ENCODE measurements around the gene GRK4.

Gene GRK4

DNA sequence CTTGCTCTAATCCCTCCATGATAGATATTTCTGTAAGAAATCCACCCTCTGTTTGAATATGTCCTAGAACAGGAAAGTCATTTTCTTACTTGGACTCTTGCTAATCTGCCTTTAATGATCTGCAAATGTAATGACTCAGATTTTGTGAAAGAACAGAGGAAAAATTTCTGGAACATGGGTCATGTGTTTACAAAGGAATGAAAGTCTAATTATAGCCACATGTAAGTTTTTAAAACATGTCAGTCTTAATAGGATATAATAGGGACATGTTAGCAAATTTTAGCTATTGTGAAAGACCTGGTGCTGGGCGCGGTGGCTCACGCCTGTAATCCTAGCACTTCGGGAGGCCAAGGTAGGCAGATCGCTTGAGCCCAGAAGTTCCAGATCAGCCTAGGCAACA lies 47.6 kb downstream of the GRK4 start:
- no peak for DNase-seq (ENCODE audit: low read depth in 4 of 4, low spot score in 1 of 4)

DNA sequence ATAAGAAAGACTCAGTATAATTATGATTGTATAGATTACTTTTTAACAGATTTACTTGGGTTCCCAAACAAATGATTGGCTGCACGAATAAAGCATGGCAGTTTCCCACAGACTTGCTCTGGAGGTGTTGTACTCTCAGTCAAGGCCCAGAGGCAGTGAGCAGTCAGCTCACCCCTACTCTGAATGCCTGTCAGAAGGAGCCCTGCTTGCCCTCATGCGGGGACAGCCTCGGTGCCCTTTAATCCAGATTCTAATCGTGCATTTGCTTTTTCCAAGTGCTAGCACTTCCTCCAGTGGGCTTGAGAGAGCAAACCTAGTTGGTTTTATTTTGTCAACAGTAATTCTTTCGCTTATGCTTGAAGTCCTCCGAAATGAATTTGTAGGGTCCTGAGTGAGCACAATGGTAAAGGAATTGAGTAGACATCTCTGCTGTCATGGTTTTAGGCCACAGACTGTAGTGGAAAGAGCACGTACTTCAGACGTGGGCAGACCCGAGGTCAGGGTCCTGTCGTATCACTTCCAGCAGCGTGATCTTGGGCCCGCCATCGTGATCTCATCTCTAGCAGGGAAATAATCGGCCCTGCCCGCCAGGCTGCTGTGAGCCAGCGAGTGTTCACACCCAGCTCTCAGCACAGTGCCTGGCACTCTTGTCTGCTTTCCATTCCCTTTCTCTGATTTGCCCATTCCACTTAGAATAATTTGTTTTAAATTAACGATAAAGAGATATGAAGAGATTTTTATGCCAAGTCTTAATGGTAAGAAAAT lies 48.3 kb downstream of the GRK4 start:
- no peak for DNase-seq (ENCODE audit: low read depth in 4 of 4, low spot score in 1 of 4)

DNA sequence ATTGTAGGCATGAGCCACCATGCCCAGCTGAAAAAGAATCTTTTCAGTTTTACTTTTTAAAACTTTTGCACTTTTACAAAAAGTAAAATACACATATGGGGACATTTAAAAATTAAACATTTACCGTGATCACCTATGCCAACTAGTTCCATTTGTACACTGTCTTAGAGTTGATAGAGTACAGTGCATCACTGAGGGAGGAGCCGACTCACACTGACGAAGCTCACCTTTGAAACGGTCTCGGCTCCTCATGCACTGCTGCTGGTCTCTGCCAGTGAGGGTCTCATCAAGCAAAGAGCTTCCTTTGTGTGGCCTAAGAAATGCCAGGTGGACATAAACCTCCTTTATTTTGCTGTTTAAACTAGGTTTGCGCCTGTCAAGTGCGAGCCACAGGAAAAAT lies 50.0 kb downstream of the GRK4 start:
- no peak for DNase-seq (ENCODE audit: low read depth in 4 of 4, low spot score in 1 of 4)

DNA sequence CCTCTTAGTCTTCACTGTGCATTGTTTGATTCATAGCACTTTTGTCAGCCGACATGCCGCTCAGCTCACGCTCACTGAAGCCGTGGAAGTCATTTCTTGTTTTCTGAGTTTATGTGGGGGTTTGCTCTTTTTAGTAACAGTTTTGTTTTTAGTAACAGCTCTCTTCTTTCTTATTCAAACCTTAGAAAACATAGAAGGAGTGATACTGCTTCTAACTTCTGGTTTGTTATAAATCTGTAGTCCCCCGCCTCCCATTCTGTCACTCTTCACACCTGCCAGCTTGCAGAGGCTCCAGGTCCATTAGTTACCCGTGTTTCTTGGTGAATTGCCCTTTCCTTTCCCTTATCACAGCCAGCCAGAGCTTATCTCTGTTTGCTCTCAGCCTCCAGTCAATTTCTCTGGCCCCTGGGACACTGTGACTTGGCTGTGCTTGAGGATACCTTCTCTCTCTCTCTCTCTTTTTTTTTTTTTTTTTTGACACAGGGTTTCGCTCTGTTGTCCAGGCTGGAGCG lies 50.5 kb downstream of the GRK4 start:
- peak in 1 of 4 experiments; percentile 13 for DNase-seq (ENCODE audit: low read depth in 4 of 4, low spot score in 1 of 4)

DNA sequence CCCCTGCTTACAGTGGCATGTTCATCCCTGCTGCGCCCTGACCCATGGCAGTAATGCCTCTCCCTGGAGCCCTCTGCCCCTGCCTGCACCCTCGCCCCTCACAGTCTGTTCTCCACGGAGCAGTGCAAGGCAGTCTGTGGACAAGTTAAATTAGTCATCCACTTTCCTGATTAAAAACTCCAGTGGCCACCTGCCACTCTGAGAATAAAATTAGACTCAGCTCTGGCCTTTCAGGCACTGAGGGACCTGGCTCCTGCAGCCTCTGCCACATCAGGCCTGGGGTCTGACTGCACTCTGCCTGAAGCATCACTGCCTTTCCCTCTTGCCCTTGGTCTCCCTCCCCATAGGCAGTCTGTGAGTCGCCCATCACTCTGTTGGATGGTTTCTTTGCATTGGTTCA lies 53.6 kb downstream of the GRK4 start:
- DNase-seq (ENCODE audit: low read depth in 4 of 4, low spot score in 1 of 4), result no peak

DNA sequence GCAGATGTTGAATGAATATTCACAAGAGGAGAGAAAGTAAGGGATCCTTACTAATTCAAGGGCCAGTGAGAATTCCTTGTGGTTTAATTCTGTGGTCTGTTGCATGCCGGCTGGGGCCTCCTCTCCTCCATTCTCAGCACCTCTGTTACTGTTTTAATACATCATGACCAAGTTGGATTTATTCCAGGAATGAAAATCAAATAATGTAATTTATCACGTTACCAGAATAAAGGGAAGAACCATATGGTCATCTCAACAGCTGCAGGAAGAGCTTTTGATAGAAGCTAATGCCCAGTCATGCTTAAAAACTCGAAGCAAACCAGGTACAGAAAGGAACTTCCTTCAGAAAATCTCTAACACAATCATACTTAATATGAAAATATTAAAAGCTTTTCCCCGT lies 54.1 kb downstream of the GRK4 start:
- DNase-seq (ENCODE audit: low read depth in 4 of 4, low spot score in 1 of 4), result no peak

DNA sequence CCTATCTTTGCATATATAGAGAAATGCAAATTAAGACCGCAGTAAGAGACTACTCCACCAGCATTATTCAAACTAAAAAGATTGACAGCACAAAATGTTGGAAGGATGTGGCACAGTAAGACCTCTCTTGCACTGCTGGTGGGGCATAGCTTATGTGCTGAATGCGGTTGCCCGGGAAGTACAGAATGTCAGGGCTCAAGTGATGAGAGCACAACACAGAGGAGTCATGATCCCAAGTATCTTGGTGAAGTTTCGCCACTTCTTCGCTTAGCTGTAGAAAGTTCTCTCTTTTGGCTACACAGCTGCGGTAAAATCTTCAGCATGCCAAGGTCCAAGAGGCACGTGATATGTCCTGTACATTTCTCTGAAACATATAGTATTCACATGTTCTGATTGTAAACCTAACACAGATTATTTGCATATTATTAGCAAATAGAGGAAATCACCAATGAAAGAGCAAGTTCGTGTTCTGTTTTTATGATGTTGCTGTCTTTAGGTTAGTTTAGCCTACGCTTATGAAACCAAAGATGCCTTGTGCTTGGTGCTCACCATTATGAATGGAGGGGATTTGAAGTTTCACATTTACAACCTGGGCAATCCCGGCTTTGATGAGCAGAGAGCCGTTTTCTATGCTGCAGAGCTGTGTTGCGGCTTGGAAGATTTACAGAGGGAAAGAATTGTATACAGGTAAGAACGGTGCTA lies 55.9 kb downstream of the GRK4 start:
- no peak for DNase-seq (ENCODE audit: low read depth in 4 of 4, low spot score in 1 of 4)

DNA sequence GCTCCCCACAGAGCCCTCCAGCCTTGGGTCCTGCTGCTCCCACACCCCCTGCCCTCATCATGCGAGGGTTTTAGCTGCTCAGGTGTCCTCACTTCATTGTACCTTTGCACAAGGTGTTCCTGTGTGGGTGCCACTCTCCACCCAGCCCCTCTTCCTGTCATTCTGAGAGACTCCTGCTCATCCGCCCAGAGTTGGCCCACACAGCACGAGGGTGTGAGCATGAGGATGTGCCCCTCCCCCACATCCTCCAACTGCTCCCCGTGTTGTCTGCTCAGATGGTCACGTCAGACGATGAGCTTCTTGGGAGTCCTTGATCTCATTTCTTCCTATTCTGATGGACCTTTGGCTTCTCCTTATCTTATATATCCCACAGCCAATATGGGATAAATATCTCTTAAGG lies 57.8 kb downstream of the GRK4 start:
- DNase-seq (ENCODE audit: low read depth in 4 of 4, low spot score in 1 of 4), result no peak

DNA sequence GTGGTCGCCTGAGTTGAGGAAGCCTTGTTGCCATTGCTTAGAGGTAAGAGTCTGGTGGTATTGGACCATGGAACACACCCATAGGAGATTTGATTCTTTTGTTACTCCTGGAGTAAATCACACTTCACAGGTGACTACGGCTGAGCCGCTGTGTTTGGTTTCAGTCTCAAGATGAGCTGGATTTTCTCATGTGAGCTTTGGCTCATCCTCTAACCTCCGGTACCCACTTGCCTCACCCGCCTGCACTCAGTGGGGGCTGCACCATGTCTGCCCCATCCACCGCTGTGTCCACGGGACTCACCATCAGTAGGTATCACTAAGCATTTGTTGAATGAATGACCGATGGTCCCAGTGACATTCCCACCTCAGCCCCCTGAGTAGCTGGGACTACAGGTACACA lies 58.3 kb downstream of the GRK4 start:
- DNase-seq (ENCODE audit: low read depth in 4 of 4, low spot score in 1 of 4), result no peak

DNA sequence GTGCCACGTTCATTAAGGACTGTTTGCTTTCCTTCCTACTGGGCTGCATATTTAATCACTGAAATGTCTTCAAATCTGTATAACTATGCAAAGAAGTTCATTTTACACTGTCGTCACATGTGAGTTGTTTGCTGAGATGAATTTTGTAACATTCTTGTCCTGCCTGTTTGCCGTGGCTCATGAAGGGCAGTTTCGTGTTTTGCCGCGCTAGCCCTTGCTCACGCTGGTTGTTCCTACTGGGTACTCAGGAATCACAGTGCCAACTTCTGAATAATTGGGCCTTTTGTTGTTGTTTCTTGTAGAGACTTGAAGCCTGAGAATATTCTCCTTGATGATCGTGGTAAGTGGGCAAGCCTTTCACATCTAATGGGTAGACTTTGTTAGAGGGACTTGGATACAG lies 58.7 kb downstream of the GRK4 start:
- no peak for DNase-seq (ENCODE audit: low read depth in 4 of 4, low spot score in 1 of 4)

DNA sequence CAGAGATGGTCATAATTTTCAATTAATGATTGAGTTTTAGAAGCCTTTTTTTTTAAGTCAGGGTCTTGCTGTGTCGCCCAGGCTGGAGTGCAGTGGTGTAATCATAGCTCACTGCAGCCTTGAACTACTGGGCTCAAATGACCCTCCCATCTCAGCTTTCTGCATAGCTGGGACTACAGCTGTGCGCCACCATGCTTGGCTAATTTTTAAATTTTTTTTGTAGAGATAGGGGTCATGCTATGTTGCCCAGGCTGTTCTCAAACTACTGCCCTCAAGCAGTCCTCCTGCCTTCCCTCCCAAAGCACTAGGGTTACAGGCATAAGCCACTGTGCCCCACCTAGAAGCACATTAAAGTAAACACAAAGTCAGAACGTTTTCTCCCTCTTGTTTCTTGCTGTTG lies 59.3 kb downstream of the GRK4 start:
- DNase-seq (ENCODE audit: low read depth in 4 of 4, low spot score in 1 of 4), result no peak

DNA sequence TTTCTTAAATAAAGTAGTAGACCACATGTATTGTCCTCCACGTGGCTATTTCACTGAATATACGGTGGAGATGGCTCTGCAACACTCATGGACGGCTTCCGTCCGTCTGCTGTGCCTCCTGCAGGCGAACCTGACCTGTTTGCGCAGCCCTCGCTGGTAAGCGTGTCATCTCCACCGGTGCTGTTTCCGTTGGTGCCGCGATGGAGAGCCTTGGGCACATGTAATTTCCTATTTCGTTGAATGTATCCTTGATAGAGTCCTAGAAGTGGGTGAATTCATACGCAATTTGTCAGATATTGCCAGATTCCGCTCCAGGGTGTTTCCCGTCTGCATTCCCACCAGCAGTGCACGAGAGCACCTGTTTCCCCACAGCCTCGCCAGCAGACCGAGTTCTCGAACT lies 62.5 kb downstream of the GRK4 start:
- DNase-seq (ENCODE audit: low read depth in 4 of 4, low spot score in 1 of 4), result no peak

DNA sequence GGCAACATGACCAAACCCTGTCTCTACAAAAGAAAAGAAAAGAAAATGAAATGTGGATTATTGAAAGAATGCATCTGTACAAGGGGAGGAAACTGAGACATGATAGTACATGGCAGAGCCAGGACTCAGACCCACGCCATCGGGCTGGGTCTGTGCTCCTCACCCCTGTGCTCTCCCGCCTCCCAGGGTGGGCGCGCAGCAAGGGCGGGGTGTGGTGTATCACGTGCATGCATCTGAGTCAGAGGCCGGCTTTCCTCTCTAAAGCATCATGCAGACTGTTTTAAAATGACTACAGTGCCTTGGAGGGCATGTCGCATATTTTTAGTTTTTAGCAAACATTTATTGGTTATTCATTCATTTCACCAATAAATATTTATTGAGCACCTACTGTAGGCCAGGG lies 63.2 kb downstream of the GRK4 start:
- DNase-seq (ENCODE audit: low read depth in 4 of 4, low spot score in 1 of 4), result no peak

DNA sequence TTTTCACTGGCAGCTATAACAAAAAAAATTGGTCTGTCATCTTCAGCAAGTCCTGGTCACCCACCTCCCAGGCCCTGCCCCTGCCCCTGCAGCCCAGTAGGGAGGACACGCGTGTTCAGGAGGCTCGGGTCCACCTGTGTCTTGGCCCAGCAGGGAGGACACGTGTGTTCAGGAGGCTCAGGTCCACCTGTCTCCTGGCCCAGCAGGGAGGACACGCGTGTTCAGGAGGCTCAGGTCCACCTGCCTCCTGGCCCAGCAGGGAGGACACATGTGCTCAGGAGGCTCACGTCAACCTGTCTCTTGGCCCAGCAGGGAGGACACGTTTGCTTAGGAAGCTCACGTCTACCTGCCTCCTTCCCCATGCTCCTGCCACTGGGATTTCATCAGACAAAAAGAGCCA lies 66.1 kb downstream of the GRK4 start:
- DNase-seq (ENCODE audit: low read depth in 4 of 4, low spot score in 1 of 4), result no peak

DNA sequence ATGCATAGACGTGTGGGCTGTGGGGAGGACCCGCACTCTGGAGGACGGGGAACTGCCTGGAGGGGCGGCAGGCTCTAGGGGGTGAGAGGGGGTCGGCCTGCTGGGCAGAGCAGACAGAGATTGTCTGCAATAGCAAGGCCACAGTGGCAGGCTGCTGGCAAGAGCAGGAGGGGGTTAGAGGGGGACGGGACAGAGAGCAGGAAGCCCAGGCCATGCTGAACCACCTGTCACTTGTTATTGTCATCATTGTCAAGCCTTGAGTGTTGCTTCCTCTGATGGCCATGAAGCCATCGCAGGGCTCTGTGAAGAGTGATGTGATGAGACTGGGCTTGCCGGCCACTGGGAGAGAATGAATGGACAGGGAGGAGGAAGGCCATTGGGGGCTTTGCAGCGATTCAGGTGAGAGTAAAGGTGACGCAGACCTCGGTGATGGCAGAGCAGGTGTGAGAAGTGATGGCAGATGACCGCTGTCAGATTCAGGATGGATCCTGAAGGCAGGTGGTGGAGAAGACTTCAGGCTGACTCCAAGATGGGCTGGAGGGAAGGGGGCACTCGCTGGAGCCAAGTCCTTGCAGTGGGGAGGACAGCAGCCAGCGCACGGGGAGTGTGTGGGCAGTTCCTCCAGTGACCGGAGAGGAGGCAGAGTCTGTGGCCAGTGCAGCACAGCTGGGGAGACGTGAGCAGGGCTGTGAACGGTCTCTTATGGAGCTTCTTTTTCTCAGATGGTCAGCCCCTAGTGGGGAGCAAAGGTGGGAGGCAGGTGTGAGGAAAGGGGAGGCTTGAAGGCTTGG lies 67.4 kb downstream of the GRK4 start:
- no peak for DNase-seq (ENCODE audit: low read depth in 4 of 4, low spot score in 1 of 4)

DNA sequence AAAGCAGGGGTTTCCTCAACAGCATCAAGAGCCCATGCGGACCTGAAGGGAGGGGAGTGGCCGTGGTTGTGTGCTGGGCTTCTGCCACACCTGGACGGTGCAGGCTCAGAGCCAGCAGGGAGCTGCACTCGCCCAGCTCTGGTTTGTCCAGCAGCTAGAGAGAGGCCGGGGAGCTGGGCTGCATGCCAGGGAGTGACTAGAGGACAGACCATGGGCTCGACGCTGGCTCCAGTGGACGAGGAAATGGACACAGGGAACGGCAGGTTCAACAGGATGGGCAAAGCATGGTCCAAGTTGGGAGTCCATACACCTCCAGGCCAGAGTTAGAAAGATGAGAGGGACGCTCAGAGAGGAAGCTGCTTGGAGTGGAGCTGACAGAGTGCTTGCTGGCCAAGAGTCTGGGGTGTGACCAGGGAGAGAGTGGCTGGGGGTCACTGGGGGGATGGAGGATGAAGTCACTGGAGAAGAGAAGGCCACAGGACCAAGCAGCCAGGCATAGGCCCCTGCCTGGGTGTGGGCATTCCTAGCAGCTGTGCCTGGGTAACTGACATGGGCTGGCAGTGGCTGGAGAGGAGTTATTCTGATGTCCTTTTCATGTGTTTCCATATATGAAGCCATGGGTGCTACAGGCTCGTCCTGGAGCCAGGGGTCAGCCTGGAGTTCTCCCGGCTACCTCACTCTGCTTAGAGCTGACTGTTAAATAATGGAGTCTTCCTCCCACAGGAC lies 68.1 kb downstream of the GRK4 start:
- no peak for DNase-seq (ENCODE audit: low read depth in 4 of 4, low spot score in 1 of 4)

DNA sequence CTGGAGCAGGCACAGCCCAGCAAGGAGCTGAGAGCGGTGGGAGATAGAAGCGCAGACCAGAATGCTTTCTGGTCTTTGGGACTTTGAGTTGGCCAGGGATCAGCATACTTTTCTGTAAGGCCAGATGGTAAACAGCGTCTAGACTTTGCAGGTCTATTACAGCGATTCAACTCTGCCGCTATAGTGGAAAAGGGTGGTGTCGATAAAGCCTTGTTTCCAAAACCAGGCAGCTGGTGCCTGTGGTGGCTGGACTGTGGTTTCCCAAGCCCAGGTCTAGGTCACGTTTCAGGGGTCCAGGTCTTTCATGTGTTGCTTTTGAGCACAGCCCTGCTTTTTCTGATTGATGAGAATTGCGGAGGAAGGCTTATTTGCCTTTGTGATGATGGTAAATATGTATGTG lies 70.9 kb downstream of the GRK4 start:
- DNase-seq (ENCODE audit: low read depth in 4 of 4, low spot score in 1 of 4), result no peak

DNA sequence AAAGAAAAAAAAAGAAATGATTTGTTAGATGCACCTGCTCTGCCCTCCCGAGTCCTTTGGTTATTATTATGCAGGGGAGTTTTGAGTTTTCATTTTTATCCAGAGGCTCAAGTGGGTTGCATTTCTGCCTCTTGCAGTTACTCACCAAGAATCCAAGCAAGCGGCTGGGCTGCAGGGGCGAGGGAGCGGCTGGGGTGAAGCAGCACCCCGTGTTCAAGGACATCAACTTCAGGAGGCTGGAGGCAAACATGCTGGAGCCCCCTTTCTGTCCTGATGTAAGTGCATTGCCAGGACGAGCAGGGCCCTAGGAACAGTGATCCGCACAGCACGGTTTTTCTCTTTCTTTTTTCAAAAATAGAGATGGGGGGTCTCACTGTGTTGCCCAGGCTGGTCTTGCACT lies 71.9 kb downstream of the GRK4 start:
- no peak for DNase-seq (ENCODE audit: low read depth in 4 of 4, low spot score in 1 of 4)

DNA sequence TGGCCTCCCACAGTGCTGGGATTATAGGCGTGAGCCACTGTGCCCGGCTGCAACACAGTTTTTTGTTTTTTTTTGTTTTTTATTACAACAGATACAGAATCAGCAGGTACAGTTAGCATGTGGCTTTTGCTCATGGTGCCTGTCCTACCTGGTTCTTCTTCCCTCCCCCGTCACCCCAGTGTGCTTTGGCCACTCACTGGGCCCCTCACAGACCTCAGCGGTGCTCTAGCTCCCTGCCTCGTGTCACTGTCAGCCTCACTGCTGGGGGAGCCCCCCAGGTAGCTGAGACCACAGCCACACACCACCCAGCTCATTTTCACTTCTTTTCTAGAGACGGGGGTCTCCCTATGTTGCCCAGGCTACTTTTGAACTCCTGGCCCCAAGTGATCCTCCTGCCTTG lies 72.3 kb downstream of the GRK4 start:
- no peak for DNase-seq (ENCODE audit: low read depth in 4 of 4, low spot score in 1 of 4)

DNA sequence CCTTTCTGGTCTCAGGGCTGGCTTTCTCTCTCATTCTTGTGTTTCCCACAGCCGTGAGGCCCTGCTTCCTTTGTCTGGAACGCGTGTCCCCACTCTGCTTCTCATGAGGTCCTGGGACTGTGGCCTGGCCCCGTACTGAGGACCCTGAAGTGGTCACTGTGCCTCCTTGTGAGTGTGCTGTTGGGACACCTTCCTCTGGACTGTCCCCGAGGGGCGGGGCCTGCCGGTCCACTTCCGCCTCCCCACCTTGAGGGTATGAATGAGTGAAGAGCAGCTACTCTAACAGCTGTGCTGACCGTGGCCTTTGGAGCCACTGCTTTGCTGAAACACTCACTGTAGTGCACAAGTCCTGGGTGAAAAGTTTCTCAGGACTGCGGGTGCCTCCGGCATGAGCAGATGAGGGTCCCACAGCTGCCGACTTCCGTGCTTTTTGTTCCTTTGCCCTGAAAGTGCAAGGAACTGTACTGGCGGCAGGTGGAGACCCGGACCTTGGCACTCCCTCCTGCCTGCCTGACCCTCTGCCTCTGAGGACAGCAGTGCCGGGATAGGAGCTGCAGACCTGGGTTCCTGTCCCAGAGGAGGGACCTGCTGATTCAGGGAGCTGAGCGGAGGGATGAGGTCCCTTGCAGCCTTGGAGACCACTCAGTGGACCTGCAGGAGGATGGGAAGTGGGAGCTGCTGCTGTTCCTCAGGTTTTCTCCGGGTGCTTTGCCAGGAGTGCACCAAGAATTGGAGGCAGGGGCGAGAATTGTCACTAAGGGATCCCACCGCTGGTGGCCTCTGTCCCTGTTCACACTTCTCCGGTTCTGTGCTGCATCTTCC lies 73.0 kb downstream of the GRK4 start:
- no peak for DNase-seq (ENCODE audit: low read depth in 4 of 4, low spot score in 1 of 4)
